Endodermal cell (in vitro differentiated cells): ENCODE data around the gene ADAM20. TPM values are rescaled to one million over a fixed set of nuclear protein-coding genes. Genes with fewer than 3 reads are reported as not detected.
"Not testable (repeated sequence)": the region's sequence is repeated elsewhere in the genome, so short reads cannot be mapped to it uniquely, and the experiment has no call there.

ENCODE experiments used
- DNase-seq: peaks from one replicate; pipeline ENCODE4 v3.0.0-alpha.2; 2017
- H3K27ac ChIP-seq: 2 replicates; pipeline ENCODE4 v1.5.1; 2013; ENCODE audit warnings: mild to moderate bottlenecking, low read depth, low read length, moderate library complexity
- H3K27me3 ChIP-seq: 2 replicates; pipeline ENCODE4 v1.6.1; 2013; ENCODE audit warnings: mild to moderate bottlenecking, low read length, moderate library complexity; ENCODE audit not compliant: insufficient read depth, control insufficient read depth, poor library complexity, severe bottlenecking
- H3K36me3 ChIP-seq: 2 replicates; pipeline ENCODE4 v1.7.0; 2013; ENCODE audit warnings: mild to moderate bottlenecking, low read length, moderate library complexity; ENCODE audit not compliant: control insufficient read depth, insufficient read depth
- H3K4me1 ChIP-seq: one replicate; pipeline ENCODE4 v1.7.0; 2013; ENCODE audit warnings: low read length; ENCODE audit not compliant: control insufficient read depth, insufficient read depth
- H3K4me3 ChIP-seq: 2 replicates; pipeline ENCODE4 v1.5.1; 2013; ENCODE audit warnings: mild to moderate bottlenecking, low read length, moderate library complexity
- H3K9ac ChIP-seq: 2 replicates; pipeline ENCODE4 v1.6.1; 2013; ENCODE audit warnings: mild to moderate bottlenecking, low read length, moderate library complexity; ENCODE audit not compliant: poor library complexity, severe bottlenecking; ENCODE audit errors: extremely low read depth
- H3K9me3 ChIP-seq: 2 replicates; pipeline ENCODE4 v1.6.1; 2013; ENCODE audit warnings: mild to moderate bottlenecking, low read length, moderate library complexity; ENCODE audit not compliant: control insufficient read depth
- H3K27ac Mint-ChIP-seq: 2 replicates; pipeline ENCODE4 v1.8.0; 2020; ENCODE audit warnings: mixed read lengths
- H3K27me3 Mint-ChIP-seq: 2 replicates; pipeline ENCODE4 v1.8.0; 2021; ENCODE audit warnings: mild to moderate bottlenecking, mixed read lengths; ENCODE audit not compliant: insufficient read depth
- H3K36me3 Mint-ChIP-seq: 2 replicates; pipeline ENCODE4 v1.8.0; 2020; ENCODE audit warnings: low read depth, mixed read lengths
- H3K4me1 Mint-ChIP-seq: 2 replicates; pipeline ENCODE4 v1.8.0; 2020; ENCODE audit warnings: mixed read lengths
- H3K4me3 Mint-ChIP-seq: 2 replicates; pipeline ENCODE4 v1.8.0; 2020; ENCODE audit warnings: mild to moderate bottlenecking, moderate library complexity, mixed read lengths
- H3K9me3 Mint-ChIP-seq: 2 replicates; pipeline ENCODE4 v1.8.0; 2020; ENCODE audit warnings: mild to moderate bottlenecking, mixed read lengths
- WGBS, 2 experiments: methylation state at CpG; one replicate each; pipeline versions ENCODE4 v1.1.5 to v1.1.7; 2013; ENCODE audit warnings: missing lambda C conversion rate in 2 of 2, mixed read lengths in 1 of 2; ENCODE audit not compliant: insufficient coverage in 1 of 2, insufficient read length in 1 of 2; 5-methylcytosine and 5-hydroxymethylcytosine counted together
- total RNA-seq, 2 donors: library from RNA; stranded (reverse); fragmentation: NEBNext Ultra II Directional in 1 of 2; extraction: Animal tissue kit (Norgen Biotek cat#: 25700) in 1 of 2; gene quantifications; 2 replicates in 1 of 2; 3 replicates in 1 of 2; pipeline ENCODE4 v1.2.1, GENCODE V29; 2021
- TF ChIP-seq, protein P1 (sequence below): fragments of 200-600 bp; sonication (generic); conservative IDR thresholded peaks from 2 replicates; pipeline ENCODE4 v1.5.0; 2021; ENCODE audit warnings: antibody characterized with exemption, mild to moderate bottlenecking

Gene ADAM20
- total RNA-seq, 2 donors from 2014 or later, result 1.6 to 1.7 TPM

DNA sequence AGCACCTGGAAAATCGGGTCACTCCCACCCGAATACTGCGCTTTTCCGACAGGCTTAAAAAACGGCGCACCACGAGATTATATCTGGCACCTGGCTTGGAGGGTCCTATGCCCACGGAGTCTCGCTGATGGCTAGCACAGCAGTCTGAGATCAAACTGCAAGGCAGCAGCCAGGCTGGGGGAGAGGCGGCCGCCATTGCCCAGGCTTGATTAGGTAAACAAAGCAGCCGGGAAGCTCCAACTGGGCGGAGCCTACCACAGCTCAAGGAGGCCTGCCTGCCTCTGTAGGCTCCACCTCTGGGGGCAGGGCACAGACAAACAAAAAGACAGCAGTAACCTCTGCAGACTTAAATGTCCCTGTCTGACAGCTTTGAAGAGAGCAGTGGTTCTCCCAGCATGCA lies 59.3 kb downstream of the ADAM20 start:
- not testable (repeated sequence) for H3K4me1 ChIP-seq, H3K9ac ChIP-seq, H3K4me1 Mint-ChIP-seq, H3K27me3 ChIP-seq, H3K9me3 ChIP-seq, H3K27ac ChIP-seq, H3K4me3 Mint-ChIP-seq, H3K27me3 Mint-ChIP-seq, H3K36me3 ChIP-seq, DNase-seq, H3K27ac Mint-ChIP-seq, H3K4me3 ChIP-seq
- peaks cover 34% of the 10 kb centered on the region for H3K9me3 Mint-ChIP-seq
- WGBS, 2 experiments, result 87 to 89% methylated on average over 5 to 13 of the region's 13 CpGs
- H3K36me3 Mint-ChIP-seq, result peaks cover 19% of the 10 kb centered on the region

DNA sequence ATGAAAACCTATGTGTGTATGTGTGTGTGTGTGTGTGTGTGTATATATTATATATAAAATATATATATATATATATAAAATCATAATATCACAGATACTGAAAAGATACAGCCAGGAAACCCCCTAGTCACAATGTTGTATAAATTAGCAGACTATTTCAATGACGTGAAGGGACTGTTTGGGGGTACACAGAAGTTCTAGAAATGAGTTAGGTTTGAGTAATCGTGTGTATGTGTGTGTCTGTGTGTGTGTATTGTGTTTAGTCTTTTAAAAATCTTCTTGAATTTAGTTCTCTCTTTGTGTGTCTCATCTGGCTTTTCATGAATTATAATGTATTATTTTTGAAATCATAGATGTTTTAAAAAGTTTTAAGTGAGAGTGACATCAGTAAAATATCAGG lies 61.0 kb downstream of the ADAM20 start:
- Histone ChIP-seq H3K9ac (no peak overlapping the region), H3K9me3 (no peaks in the 10 kb centered on the region), H3K36me3 (no peaks in the 10 kb centered on the region), H3K4me1 (no peaks in the 10 kb centered on the region), H3K4me3 (no peak overlapping the region), H3K27ac (no peak overlapping the region), H3K27me3 (no peaks in the 10 kb centered on the region)
- peaks cover 3% of the 10 kb centered on the region for H3K4me1 Mint-ChIP-seq
- TF ChIP-seq, protein P1, sequence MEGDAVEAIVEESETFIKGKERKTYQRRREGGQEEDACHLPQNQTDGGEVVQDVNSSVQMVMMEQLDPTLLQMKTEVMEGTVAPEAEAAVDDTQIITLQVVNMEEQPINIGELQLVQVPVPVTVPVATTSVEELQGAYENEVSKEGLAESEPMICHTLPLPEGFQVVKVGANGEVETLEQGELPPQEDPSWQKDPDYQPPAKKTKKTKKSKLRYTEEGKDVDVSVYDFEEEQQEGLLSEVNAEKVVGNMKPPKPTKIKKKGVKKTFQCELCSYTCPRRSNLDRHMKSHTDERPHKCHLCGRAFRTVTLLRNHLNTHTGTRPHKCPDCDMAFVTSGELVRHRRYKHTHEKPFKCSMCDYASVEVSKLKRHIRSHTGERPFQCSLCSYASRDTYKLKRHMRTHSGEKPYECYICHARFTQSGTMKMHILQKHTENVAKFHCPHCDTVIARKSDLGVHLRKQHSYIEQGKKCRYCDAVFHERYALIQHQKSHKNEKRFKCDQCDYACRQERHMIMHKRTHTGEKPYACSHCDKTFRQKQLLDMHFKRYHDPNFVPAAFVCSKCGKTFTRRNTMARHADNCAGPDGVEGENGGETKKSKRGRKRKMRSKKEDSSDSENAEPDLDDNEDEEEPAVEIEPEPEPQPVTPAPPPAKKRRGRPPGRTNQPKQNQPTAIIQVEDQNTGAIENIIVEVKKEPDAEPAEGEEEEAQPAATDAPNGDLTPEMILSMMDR, result no peak
- H3K36me3 Mint-ChIP-seq, result peaks cover 25% of the 10 kb centered on the region
- H3K9me3 Mint-ChIP-seq, result peaks cover 27% of the 10 kb centered on the region
- H3K27ac Mint-ChIP-seq, result no peak overlapping the region
- H3K27me3 Mint-ChIP-seq, result no peaks in the 10 kb centered on the region
- no peak overlapping the region for H3K4me3 Mint-ChIP-seq
- no peak for DNase-seq
- 85 to 93% methylated on average over 2 of the region's 2 CpGs for WGBS, 2 experiments

Other genes with a start within 250 kb of the ADAM20 start
- 10 to 100 TPM; 61.3 to 62.4 TPM for gene COX16, start 175.3 kb downstream of the ADAM20 start, total RNA-seq
- gene SYNJ2BP, start 117.9 kb downstream of the ADAM20 start, total RNA-seq, result 10 to 100 TPM; 31.0 to 40.6 TPM
- gene ADAM21, start 82.8 kb downstream of the ADAM20 start, total RNA-seq, result under 1 TPM in 1 of 2 donors, not detected in 1; 0.18 TPM
- 10 to 100 TPM; 49.1 to 50.7 TPM for gene MED6, start 65.7 kb upstream of the ADAM20 start, total RNA-seq
- 10 to 100 TPM in 1 of 2 donors, 1 to 10 TPM in 1; 9.4 to 11.6 TPM for gene TTC9, start 106.9 kb upstream of the ADAM20 start, total RNA-seq